Mucosa of rectum (tissue), 2 donors: ENCODE results near the gene SCTR.
"Not testable (repeated sequence)": the region's sequence is repeated elsewhere in the genome, so short reads cannot be mapped to it uniquely, and the experiment has no call there.

Experiments
- H3K27ac ChIP-seq, 2 donors: one replicate each; pipeline ENCODE4 v1.7.0; 2013; ENCODE audit warnings: inconsistent platforms in 2 of 2, low read depth in 2 of 2, low read length in 2 of 2
- H3K27me3 ChIP-seq, 2 donors: one replicate each; pipeline ENCODE4 v1.7.0; 2013; ENCODE audit warnings: low read length in 2 of 2; ENCODE audit not compliant: control insufficient read depth in 2 of 2, insufficient read depth in 2 of 2
- H3K36me3 ChIP-seq, 2 donors: one replicate each; pipeline ENCODE4 v1.7.0; 2013; ENCODE audit warnings: low read length in 2 of 2; ENCODE audit not compliant: control insufficient read depth in 2 of 2, insufficient read depth in 2 of 2
- H3K4me1 ChIP-seq, 2 donors: one replicate each; pipeline ENCODE4 v1.7.0; 2013; ENCODE audit warnings: low read length in 2 of 2, mild to moderate bottlenecking in 1 of 2; ENCODE audit not compliant: control insufficient read depth in 2 of 2, insufficient read depth in 2 of 2
- H3K4me3 ChIP-seq, 2 donors: one replicate each; pipeline ENCODE4 v1.7.0; 2013; ENCODE audit warnings: low read length in 2 of 2
- H3K9ac ChIP-seq, 2 donors: one replicate each; pipeline ENCODE4 v1.7.0; 2013; ENCODE audit warnings: low read length in 2 of 2, low read depth in 1 of 2, mild to moderate bottlenecking in 1 of 2
- H3K9me3 ChIP-seq, 2 donors: one replicate each; pipeline ENCODE4 v1.7.0; 2013; ENCODE audit warnings: low read length in 2 of 2; ENCODE audit not compliant: control insufficient read depth in 2 of 2
- donor health status: healthy.
- donor health status: Normal muscosa, but diverticular disease.

Gene SCTR

GRCh38 chr2:119416299-119416923, 107.9 kb downstream of the SCTR start:
- Histone ChIP-seq H3K4me3 (no peak overlapping the region), H3K27ac (no peak overlapping the region), H3K9me3 (no peaks in the 10 kb centered on the region), H3K27me3 (no peaks in the 10 kb centered on the region), H3K9ac (no peak overlapping the region), H3K4me1 (peaks cover 7 to 14% of the 10 kb centered on the region in 2 donors), H3K36me3 (no peaks in the 10 kb centered on the region)

- Histone ChIP-seq H3K36me3 (no peaks in the 10 kb centered on the region), H3K27me3 (no peaks in the 10 kb centered on the region), H3K4me1 (peaks cover 6 to 10% of the 10 kb centered on the region in 2 donors), H3K4me3 (no peak overlapping the region), H3K9ac (no peak overlapping the region), H3K27ac (no peak overlapping the region), H3K9me3 (no peaks in the 10 kb centered on the region)
Measured at GRCh38 chr2:119415630-119416029, 108.7 kb downstream of the SCTR start.

- no peaks in the 10 kb centered on the region for H3K36me3 ChIP-seq
- H3K4me3 ChIP-seq: no peak overlapping the region
Measured at GRCh38 chr2:119414894-119415293, 109.4 kb downstream of the SCTR start.

GRCh38 chr2:119409506-119409905, 114.8 kb downstream of the SCTR start:
- Histone ChIP-seq H3K27ac (no peak overlapping the region), H3K4me3 (no peak overlapping the region), H3K9ac (no peak overlapping the region), H3K36me3 (no peaks in the 10 kb centered on the region), H3K4me1 (peaks cover 0 to 5% of the 10 kb centered on the region in 2 donors), H3K27me3 (no peaks in the 10 kb centered on the region), H3K9me3 (no peaks in the 10 kb centered on the region)

More at GRCh38 chr2:119414894-119415293, 109.4 kb downstream of the SCTR start:
- Histone ChIP-seq H3K27me3 (no peaks in the 10 kb centered on the region), H3K27ac (no peak overlapping the region), H3K9ac (no peak overlapping the region), H3K4me1 (peaks cover 0 to 4% of the 10 kb centered on the region in 2 donors), H3K9me3 (no peaks in the 10 kb centered on the region)

GRCh38 chr2:119408221-119408619, 116.1 kb downstream of the SCTR start:
- Histone ChIP-seq H3K9ac (no peak overlapping the region), H3K27me3 (no peaks in the 10 kb centered on the region), H3K27ac (no peak overlapping the region)

GRCh38 chr2:119407430-119408220, 116.7 kb downstream of the SCTR start:
- no peak overlapping the region for H3K27ac ChIP-seq
- H3K9me3 ChIP-seq: no peaks in the 10 kb centered on the region
- peaks cover 6 to 12% of the 10 kb centered on the region in 2 donors for H3K4me1 ChIP-seq
- H3K27me3 ChIP-seq: no peaks in the 10 kb centered on the region
- no peak overlapping the region for H3K4me3 ChIP-seq
- H3K9ac ChIP-seq: no peak overlapping the region
- H3K36me3 ChIP-seq: no peaks in the 10 kb centered on the region

More at GRCh38 chr2:119408221-119408619, 116.1 kb downstream of the SCTR start:
- H3K4me1 ChIP-seq: peaks cover 2 to 7% of the 10 kb centered on the region in 2 donors
- H3K36me3 ChIP-seq: no peaks in the 10 kb centered on the region
- H3K9me3 ChIP-seq: no peaks in the 10 kb centered on the region
- no peak overlapping the region for H3K4me3 ChIP-seq

- H3K9ac ChIP-seq: no peak overlapping the region
- no peaks in the 10 kb centered on the region for H3K9me3 ChIP-seq
- H3K36me3 ChIP-seq: no peaks in the 10 kb centered on the region
- H3K4me3 ChIP-seq: no peak overlapping the region
- no peak overlapping the region for H3K27ac ChIP-seq
- peaks cover 10 to 15% of the 10 kb centered on the region in 2 donors for H3K4me1 ChIP-seq
- H3K27me3 ChIP-seq: no peaks in the 10 kb centered on the region
Measured at GRCh38 chr2:119405151-119405550, 119.1 kb downstream of the SCTR start.

- H3K9ac ChIP-seq, H3K9me3 ChIP-seq, H3K36me3 ChIP-seq, H3K27ac ChIP-seq, H3K27me3 ChIP-seq, H3K4me3 ChIP-seq: not testable (repeated sequence)
- peaks cover 10 to 15% of the 10 kb centered on the region in 2 donors for H3K4me1 ChIP-seq
Measured at GRCh38 chr2:119403618-119404017, 120.7 kb downstream of the SCTR start.

GRCh38 chr2:119402645-119403560, 121.4 kb downstream of the SCTR start:
- no peak overlapping the region for H3K9ac ChIP-seq
- H3K27ac ChIP-seq: peak overlapping the region; percentile 77 to 80
- no peaks in the 10 kb centered on the region for H3K9me3 ChIP-seq
- no peaks in the 10 kb centered on the region for H3K36me3 ChIP-seq
- H3K4me3 ChIP-seq: peak overlapping the region in 1 of 2 donors; percentile 57
- peaks cover 10 to 12% of the 10 kb centered on the region in 2 donors for H3K4me1 ChIP-seq
- no peaks in the 10 kb centered on the region for H3K27me3 ChIP-seq
